MCF 10A (cell line): ENCODE results near the gene FGB. TPM values are rescaled to one million over a fixed set of nuclear protein-coding genes. Genes with fewer than 3 reads are reported as not detected.

Source experiments
- BruUV-seq: library from RNA; stranded (reverse); fragments of 400-500 nt; replicated peaks from 2 replicates; lab custom pipeline; 2021; lab: Mats Ljungman, UMichigan
- CTCF ChIA-PET: fragments of 300-600 bp; sonication (Branson Sonifier 250); formaldehyde crosslinking; extraction: SDS; loops from one replicate; lab custom pipeline; 2021; ENCODE audit warnings: antibody characterized with exemption, inconsistent platforms; lab: Yijun Ruan, JAX
- POLR2A ChIA-PET: fragments of 300-600, 350-650 bp; sonication (Branson Sonifier 250); formaldehyde crosslinking; extraction: SDS; loops from one replicate; lab custom pipeline; 2020; ENCODE audit warnings: antibody characterized with exemption, inconsistent platforms; lab: Yijun Ruan, JAX
- DNase-seq: peaks from one replicate; pipeline ENCODE4 v3.0.0-alpha.2; 2018; ENCODE audit not compliant: unreplicated experiment
- H3K27ac Mint-ChIP-seq: one replicate; pipeline ENCODE4 v1.8.0; 2022; ENCODE audit warnings: mild to moderate bottlenecking, low read depth, mixed read lengths; ENCODE audit not compliant: unreplicated experiment
- H3K27me3 Mint-ChIP-seq: one replicate; pipeline ENCODE4 v1.8.0; 2022; ENCODE audit warnings: mixed read lengths; ENCODE audit not compliant: insufficient read depth, unreplicated experiment
- H3K36me3 Mint-ChIP-seq: one replicate; pipeline ENCODE4 v1.8.0; 2022; ENCODE audit warnings: mild to moderate bottlenecking, moderate library complexity, mixed read lengths; ENCODE audit not compliant: insufficient read depth, unreplicated experiment
- H3K4me1 Mint-ChIP-seq: one replicate; pipeline ENCODE4 v1.8.0; 2022; ENCODE audit warnings: mixed read lengths; ENCODE audit not compliant: insufficient read depth, unreplicated experiment
- H3K4me3 Mint-ChIP-seq: one replicate; pipeline ENCODE4 v1.8.0; 2022; ENCODE audit warnings: mild to moderate bottlenecking, moderate library complexity, mixed read lengths; ENCODE audit not compliant: unreplicated experiment
- H3K9me3 Mint-ChIP-seq: one replicate; pipeline ENCODE4 v1.8.0; 2022; ENCODE audit warnings: mixed read lengths; ENCODE audit not compliant: unreplicated experiment
- CTCF ChIP-seq: fragments of 200-600 bp; IDR thresholded peaks from one replicate; pipeline ENCODE4 v1.8.0; 2022; ENCODE audit warnings: antibody characterized with exemption, mild to moderate bottlenecking; ENCODE audit not compliant: unreplicated experiment
- intact Hi-C: fragments of 100-400 bp; cut with micrococcal nuclease; formaldehyde crosslinking; loops from 2 replicates; pipeline ENCODE4 v1.14.1; 2022
- total RNA-seq: library from RNA; stranded (reverse); gene quantifications from 2 replicates; pipeline ENCODE4 v1.2.3, GENCODE V29; 2022

Gene FGB
- total RNA-seq, 1 experiment from 2014 or later, result not detected

- Mint-ChIP-seq H3K27me3 (no peaks in the 10 kb centered on the region), H3K36me3 (no peaks in the 10 kb centered on the region), H3K9me3 (no peaks in the 10 kb centered on the region), H3K27ac (no peak overlapping the region), H3K4me3 (no peak overlapping the region), H3K4me1 (peaks cover 18% of the 10 kb centered on the region)
- intact Hi-C loops, result loop anchor here (1.0 to 10.0 kb wide), 5 partner anchors 59 to 815 kb away; partner anchors contain the start of gene MAP9
- peak; percentile 77 for DNase-seq
- peak; percentile 78 for TF ChIP-seq CTCF
- BruUV-seq, result no TSS peak
- POLR2A ChIA-PET, result interaction anchor here (0.6 to 2.8 kb wide), 5 partner anchors 10 to 63 kb away, joined by 3 to 11 read pairs (median 5); partner anchors contain the start of gene PLRG1
- CTCF ChIA-PET, result interaction anchor here (0.5 to 15.2 kb wide), 39 partner anchors 9 to 1047 kb away, joined by 3 to 935 read pairs (median 4); partner anchors contain the start of genes FGG, LRAT and PLRG1
Observed at GRCh38 chr4:154559494-154560418, 3.1 kb upstream of the FGB start.

GRCh38 chr4:154560419-154560801, 2.4 kb upstream of the FGB start:
- no peak for DNase-seq
- intact Hi-C loops, result no loop called here
- Mint-ChIP-seq H3K27ac (no peak overlapping the region), H3K9me3 (no peaks in the 10 kb centered on the region), H3K4me1 (peaks cover 18% of the 10 kb centered on the region), H3K27me3 (no peaks in the 10 kb centered on the region), H3K36me3 (no peaks in the 10 kb centered on the region), H3K4me3 (no peak overlapping the region)
- CTCF ChIA-PET, result interaction anchor here (1.1 to 15.2 kb wide), 10 partner anchors 8 to 84 kb away, joined by 3 to 935 read pairs (median 16); partner anchors contain the start of genes FGG and PLRG1
- POLR2A ChIA-PET, result interaction anchor here (2.8 kb wide), 1 partner anchor 58 kb away, joined by 10 read pairs; no protein-coding TSS in a partner anchor
- no peak for TF ChIP-seq CTCF
- BruUV-seq, result no TSS peak

GRCh38 chr4:154560824-154561231, 2.0 kb upstream of the FGB start:
- H3K27ac Mint-ChIP-seq, result no peak overlapping the region
- peaks cover 18% of the 10 kb centered on the region for H3K4me1 Mint-ChIP-seq
- H3K27me3 Mint-ChIP-seq, result no peaks in the 10 kb centered on the region
- H3K9me3 Mint-ChIP-seq, result no peaks in the 10 kb centered on the region
- TF ChIP-seq CTCF, result no peak
- no peak overlapping the region for H3K4me3 Mint-ChIP-seq
- no TSS peak for BruUV-seq
- intact Hi-C loops, result no loop called here
- ChIA-PET CTCF (interaction anchor here (2.4 to 15.2 kb wide), 5 partner anchors 11 to 59 kb away, joined by 11 to 935 read pairs (median 24); partner anchors contain the start of genes FGG and PLRG1), POLR2A (interaction anchor here (2.8 kb wide), 1 partner anchor 58 kb away, joined by 10 read pairs; no protein-coding TSS in a partner anchor)
- no peaks in the 10 kb centered on the region for H3K36me3 Mint-ChIP-seq
- DNase-seq, result peak; percentile 67

- H3K27me3 Mint-ChIP-seq, result no peaks in the 10 kb centered on the region
- no peak overlapping the region for H3K4me3 Mint-ChIP-seq
- intact Hi-C loops, result no loop called here
- no peak overlapping the region for H3K27ac Mint-ChIP-seq
- ChIA-PET CTCF (interaction anchor here (6.4 to 6.7 kb wide), 2 partner anchors 55 to 60 kb away, joined by 45 to 59 read pairs; no protein-coding TSS in a partner anchor), POLR2A (interaction anchor here (1.1 kb wide), 1 partner anchor 54 kb away, joined by 4 read pairs; no protein-coding TSS in a partner anchor)
- H3K4me1 Mint-ChIP-seq, result peaks cover 23% of the 10 kb centered on the region
- H3K36me3 Mint-ChIP-seq, result no peaks in the 10 kb centered on the region
- TF ChIP-seq CTCF, result no peak
- H3K9me3 Mint-ChIP-seq, result no peaks in the 10 kb centered on the region
- BruUV-seq, result no TSS peak
- DNase-seq, result no peak
Observed at GRCh38 chr4:154564311-154564710, 1.5 kb downstream of the FGB start.
